OCI-LY7 (cell line): ENCODE data around the gene FAP.

Experiments used
- EZH2phosphoT487 ChIP-seq: fragments of 200-600 bp; sonication (generic); IDR thresholded peaks from 2 replicates; pipeline ENCODE4 v1.6.1; 2018; ENCODE audit warnings: low read depth, borderline replicate concordance, mild to moderate bottlenecking, mixed run types, antibody characterized with exemption, low read length, moderate library complexity, mixed read lengths
- TF ChIP-seq, protein P1 (sequence below): fragments of 200-600 bp; sonication (generic); conservative IDR thresholded peaks from 2 replicates; pipeline ENCODE4 v1.5.1; 2014; ENCODE audit warnings: mild to moderate bottlenecking, antibody characterized with exemption, low read length, moderate library complexity, mixed read lengths

DNA sequence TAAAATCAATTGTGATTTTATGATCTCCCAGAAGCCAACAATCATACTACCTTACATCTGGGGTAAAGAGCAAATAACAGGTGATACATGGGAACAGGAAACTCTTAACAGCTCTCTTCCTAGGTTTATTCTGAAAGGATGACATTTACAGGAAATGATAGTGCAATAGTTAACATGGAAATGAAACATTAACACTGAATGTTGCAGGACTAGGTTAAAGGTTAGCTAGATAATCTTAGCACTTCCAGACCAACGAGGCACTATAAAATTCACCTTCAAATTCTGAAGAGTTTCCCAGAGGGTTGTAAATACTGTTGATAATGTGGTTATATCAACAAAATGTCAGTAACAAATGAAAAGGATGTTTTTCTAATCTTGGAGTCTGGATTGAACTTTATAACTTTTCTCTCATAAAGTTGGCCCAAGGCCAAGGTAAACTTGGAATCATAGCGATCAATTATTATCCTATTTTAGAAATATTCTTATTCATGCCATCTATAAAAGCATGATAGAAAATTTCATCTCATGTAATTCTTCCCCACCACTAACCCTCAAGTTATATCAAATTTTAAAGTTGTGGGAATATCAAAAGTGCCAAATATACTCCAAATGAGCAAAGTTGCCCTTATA is 58.3 kb downstream of the FAP start:
- TF ChIP-seq, protein P1, sequence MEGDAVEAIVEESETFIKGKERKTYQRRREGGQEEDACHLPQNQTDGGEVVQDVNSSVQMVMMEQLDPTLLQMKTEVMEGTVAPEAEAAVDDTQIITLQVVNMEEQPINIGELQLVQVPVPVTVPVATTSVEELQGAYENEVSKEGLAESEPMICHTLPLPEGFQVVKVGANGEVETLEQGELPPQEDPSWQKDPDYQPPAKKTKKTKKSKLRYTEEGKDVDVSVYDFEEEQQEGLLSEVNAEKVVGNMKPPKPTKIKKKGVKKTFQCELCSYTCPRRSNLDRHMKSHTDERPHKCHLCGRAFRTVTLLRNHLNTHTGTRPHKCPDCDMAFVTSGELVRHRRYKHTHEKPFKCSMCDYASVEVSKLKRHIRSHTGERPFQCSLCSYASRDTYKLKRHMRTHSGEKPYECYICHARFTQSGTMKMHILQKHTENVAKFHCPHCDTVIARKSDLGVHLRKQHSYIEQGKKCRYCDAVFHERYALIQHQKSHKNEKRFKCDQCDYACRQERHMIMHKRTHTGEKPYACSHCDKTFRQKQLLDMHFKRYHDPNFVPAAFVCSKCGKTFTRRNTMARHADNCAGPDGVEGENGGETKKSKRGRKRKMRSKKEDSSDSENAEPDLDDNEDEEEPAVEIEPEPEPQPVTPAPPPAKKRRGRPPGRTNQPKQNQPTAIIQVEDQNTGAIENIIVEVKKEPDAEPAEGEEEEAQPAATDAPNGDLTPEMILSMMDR, result no peak
- TF ChIP-seq EZH2phosphoT487, result no peak
